A673 (cell line): ENCODE data around the gene MROH9. TPM values are rescaled to one million over a fixed set of nuclear protein-coding genes. Genes with fewer than 3 reads are reported as not detected.
"Not testable (repeated sequence)": the region's sequence is repeated elsewhere in the genome, so short reads cannot be mapped to it uniquely, and the experiment has no call there.

Experiments
- BruUV-seq: library from RNA; stranded (reverse); fragments of 400-500 nt; replicated peaks from 2 replicates; lab custom pipeline; 2021; lab: Mats Ljungman, UMichigan
- CTCF ChIA-PET: fragments of 300-600 bp; sonication (Branson Sonifier 250); formaldehyde crosslinking; loops from one replicate; lab custom pipeline; 2022; ENCODE audit warnings: antibody characterized with exemption; lab: Charles Lee
- POLR2A ChIA-PET: fragments of 300-600 bp; sonication (Branson Sonifier 250); formaldehyde crosslinking; loops from one replicate; lab custom pipeline; 2022; ENCODE audit warnings: antibody characterized with exemption; ENCODE audit not compliant: low non-redundant PET; lab: Charles Lee
- DNase-seq: peaks from one replicate; pipeline ENCODE4 v3.0.0-alpha.2; 2015; ENCODE audit warnings: low spot score
- H3K27ac ChIP-seq: fragments of 200-600 bp; sonication (generic); 2 replicates; pipeline ENCODE4 v1.5.1; 2016; ENCODE audit warnings: mixed run types, low read depth, mild to moderate bottlenecking, mixed read lengths, antibody characterized with exemption, low read length; ENCODE audit not compliant: poor library complexity, severe bottlenecking
- H3K27me3 ChIP-seq: fragments of 200-600 bp; sonication (generic); replicated peaks from 2 replicates; pipeline ENCODE4 v1.6.1; 2017; ENCODE audit warnings: mixed run types, low read depth, mild to moderate bottlenecking, mixed read lengths, antibody characterized with exemption, low read length; ENCODE audit not compliant: insufficient read depth, poor library complexity
- H3K36me3 ChIP-seq: fragments of 200-600 bp; sonication (generic); 2 replicates; pipeline ENCODE4 v1.6.1; 2016; ENCODE audit warnings: mixed run types, mild to moderate bottlenecking, mixed read lengths, antibody characterized with exemption, low read length; ENCODE audit not compliant: insufficient read depth, poor library complexity, severe bottlenecking
- H3K4me1 ChIP-seq: fragments of 200-600 bp; sonication (generic); 2 replicates; pipeline ENCODE4 v1.6.1; 2017; ENCODE audit warnings: mixed run types, mild to moderate bottlenecking, mixed read lengths, antibody characterized with exemption, low read length; ENCODE audit not compliant: insufficient read depth, poor library complexity, severe bottlenecking
- H3K4me3 ChIP-seq: fragments of 200-600 bp; sonication (generic); 2 replicates; pipeline ENCODE4 v1.5.1; 2016; ENCODE audit warnings: low read depth, mixed run types, mild to moderate bottlenecking, mixed read lengths, low read length; ENCODE audit not compliant: poor library complexity, severe bottlenecking
- H3K9me3 ChIP-seq: fragments of 200-600 bp; sonication (generic); 2 replicates; pipeline ENCODE4 v1.6.1; 2016; ENCODE audit warnings: mixed run types, low read depth, mild to moderate bottlenecking, mixed read lengths, antibody characterized with exemption, low read length; ENCODE audit not compliant: poor library complexity, severe bottlenecking
- CTCF ChIP-seq: fragments of 300-800, 200-600 bp; sonication (generic); conservative IDR thresholded peaks from 2 replicates; pipeline ENCODE4 v1.5.1; 2017; ENCODE audit warnings: low read depth, mild to moderate bottlenecking, antibody characterized with exemption, low read length, moderate library complexity, mixed read lengths
- EZH2 ChIP-seq: fragments of 200-600 bp; sonication (generic); IDR thresholded peaks from 2 replicates; pipeline ENCODE4 v1.6.1; 2017; ENCODE audit warnings: borderline replicate concordance, low read depth, mild to moderate bottlenecking, mixed read lengths, antibody characterized with exemption, low read length; ENCODE audit not compliant: poor library complexity, severe bottlenecking
- intact Hi-C: fragments of 100-400 bp; cut with micrococcal nuclease; formaldehyde crosslinking; loops from one replicate; pipeline ENCODE4 v1.10.0; 2022; ENCODE audit not compliant: unreplicated experiment
- total RNA-seq: library from RNA; stranded (reverse); gene quantifications from 2 replicates; pipeline ENCODE4 v1.2.3, GENCODE V29; 2021

The MROH9 gene
- total RNA-seq, 1 experiment from 2014 or later = not detected

- ChIA-PET POLR2A (no interaction called here), CTCF (no interaction called here)
- TF ChIP-seq EZH2 (no peak), CTCF (no peak)
- Histone ChIP-seq H3K27me3 (no peaks in the 10 kb centered on the region), H3K27ac (no peak overlapping the region), H3K36me3 (no peaks in the 10 kb centered on the region), H3K4me1 (no peaks in the 10 kb centered on the region), H3K4me3 (no peak overlapping the region), H3K9me3 (peaks cover 9% of the 10 kb centered on the region)
- no TSS peak for BruUV-seq
- DNase-seq = no peak
- intact Hi-C loops = no loop called here
Observed at GRCh38 chr1:170917373-170917772, 18.0 kb upstream of the MROH9 start.

GRCh38 chr1:170924656-170925055 is 10.7 kb upstream of the MROH9 start:
- H3K9me3 ChIP-seq, DNase-seq, POLR2A ChIA-PET, H3K4me3 ChIP-seq, H3K27ac ChIP-seq, CTCF ChIA-PET, H3K4me1 ChIP-seq, BruUV-seq, H3K36me3 ChIP-seq, H3K27me3 ChIP-seq: not testable (repeated sequence)
- intact Hi-C loops = loop anchor here (5.0 kb wide), 2 partner anchors 232 to 912 kb away; no protein-coding TSS in a partner anchor

- Histone ChIP-seq H3K4me1 (no peaks in the 10 kb centered on the region), H3K4me3 (no peak overlapping the region), H3K27me3 (no peaks in the 10 kb centered on the region), H3K36me3 (no peaks in the 10 kb centered on the region), H3K27ac (no peak overlapping the region), H3K9me3 (no peaks in the 10 kb centered on the region)
- intact Hi-C loops = loop anchor here (2.0 to 5.0 kb wide), 3 partner anchors 236 to 999 kb away; no protein-coding TSS in a partner anchor
- DNase-seq = no peak
- TF ChIP-seq EZH2 (no peak), CTCF (peak; percentile 29; the same call in 1 of the 2 replicates)
- ChIA-PET CTCF (interaction anchor here (0.6 to 1.7 kb wide), 2 partner anchors 299 to 993 kb away, joined by 3 read pairs; no protein-coding TSS in a partner anchor), POLR2A (no interaction called here)
- no TSS peak for BruUV-seq
Observed at GRCh38 chr1:170927955-170928840, 7.1 kb upstream of the MROH9 start.
